Measurements from ENCODE around the gene IMMP2L.

IMMP2L gene

GRCh38 chr7:111571720-111572119, 9.4 kb upstream of the IMMP2L start:
- H3K36me3 ChIP-seq (ENCODE audit: insufficient read depth, low read length) = no peaks in the 10 kb centered on the region
- no peaks in the 10 kb centered on the region for H3K4me1 ChIP-seq (ENCODE audit: insufficient read depth, low read length)
- no peak overlapping the region for H3K9ac ChIP-seq (ENCODE audit: low read depth, low read length)
- no peaks in the 10 kb centered on the region for H3K9me3 ChIP-seq (ENCODE audit: control insufficient read depth, insufficient read depth, low read length)

- Histone ChIP-seq H3K9me3 (ENCODE audit: control insufficient read depth, insufficient read depth, low read length) (no peaks in the 10 kb centered on the region), H3K36me3 (ENCODE audit: insufficient read depth, low read length) (no peaks in the 10 kb centered on the region), H3K9ac (ENCODE audit: low read depth, low read length) (no peak overlapping the region), H3K4me1 (ENCODE audit: insufficient read depth, low read length) (no peaks in the 10 kb centered on the region)
These were observed 6.7 kb upstream of the IMMP2L start for GRCh38 chr7:111568870-111569462.

- H3K4me1 ChIP-seq (ENCODE audit: insufficient read depth, low read length) = no peaks in the 10 kb centered on the region
- no peak overlapping the region for H3K9ac ChIP-seq (ENCODE audit: low read depth, low read length)
- H3K36me3 ChIP-seq (ENCODE audit: insufficient read depth, low read length) = no peaks in the 10 kb centered on the region
- H3K9me3 ChIP-seq (ENCODE audit: control insufficient read depth, insufficient read depth, low read length) = no peaks in the 10 kb centered on the region
These were observed 6.1 kb upstream of the IMMP2L start for GRCh38 chr7:111568419-111568818.

GRCh38 chr7:111564078-111564477, 1.8 kb upstream of the IMMP2L start:
- peaks cover 10% of the 10 kb centered on the region for H3K4me1 ChIP-seq (ENCODE audit: insufficient read depth, low read length)
- H3K9ac ChIP-seq (ENCODE audit: low read depth, low read length) = no peak overlapping the region
- no peaks in the 10 kb centered on the region for H3K36me3 ChIP-seq (ENCODE audit: insufficient read depth, low read length)
- H3K9me3 ChIP-seq (ENCODE audit: control insufficient read depth, insufficient read depth, low read length) = no peaks in the 10 kb centered on the region

GRCh38 chr7:111561654-111561903, 713 bp downstream of the IMMP2L start:
- H3K9me3 ChIP-seq (ENCODE audit: control insufficient read depth, insufficient read depth, low read length) = no peaks in the 10 kb centered on the region
- H3K36me3 ChIP-seq (ENCODE audit: insufficient read depth, low read length) = peaks cover 3% of the 10 kb centered on the region; the same call in 1 of the 2 replicates
- H3K9ac ChIP-seq (ENCODE audit: low read depth, low read length) = peak overlapping the region; percentile 84
- peaks cover 10% of the 10 kb centered on the region for H3K4me1 ChIP-seq (ENCODE audit: insufficient read depth, low read length)

GRCh38 chr7:111560773-111561653, 1.3 kb downstream of the IMMP2L start:
- peaks cover 10% of the 10 kb centered on the region for H3K4me1 ChIP-seq (ENCODE audit: insufficient read depth, low read length)
- peaks cover 3% of the 10 kb centered on the region; the same call in 1 of the 2 replicates for H3K36me3 ChIP-seq (ENCODE audit: insufficient read depth, low read length)
- peak overlapping the region; percentile 84 for H3K9ac ChIP-seq (ENCODE audit: low read depth, low read length)
- H3K9me3 ChIP-seq (ENCODE audit: control insufficient read depth, insufficient read depth, low read length) = no peaks in the 10 kb centered on the region

GRCh38 chr7:111558991-111559390, 3.3 kb downstream of the IMMP2L start:
- Histone ChIP-seq H3K4me1 (ENCODE audit: insufficient read depth, low read length) (peaks cover 10% of the 10 kb centered on the region), H3K9ac (ENCODE audit: low read depth, low read length) (no peak overlapping the region), H3K36me3 (ENCODE audit: insufficient read depth, low read length) (peaks cover 3% of the 10 kb centered on the region; the same call in 1 of the 2 replicates), H3K9me3 (ENCODE audit: control insufficient read depth, insufficient read depth, low read length) (no peaks in the 10 kb centered on the region)

- H3K4me1 ChIP-seq (ENCODE audit: insufficient read depth, low read length) = peaks cover 10% of the 10 kb centered on the region
- no peak overlapping the region for H3K9ac ChIP-seq (ENCODE audit: low read depth, low read length)
- H3K36me3 ChIP-seq (ENCODE audit: insufficient read depth, low read length) = peaks cover 3% of the 10 kb centered on the region; the same call in 1 of the 2 replicates
- H3K9me3 ChIP-seq (ENCODE audit: control insufficient read depth, insufficient read depth, low read length) = no peaks in the 10 kb centered on the region
These were observed 5.3 kb downstream of the IMMP2L start for GRCh38 chr7:111556977-111557376.

GRCh38 chr7:111554086-111554485, 8.2 kb downstream of the IMMP2L start:
- Histone ChIP-seq H3K36me3 (ENCODE audit: insufficient read depth, low read length) (peaks cover 3% of the 10 kb centered on the region; the same call in 1 of the 2 replicates), H3K4me1 (ENCODE audit: insufficient read depth, low read length) (no peaks in the 10 kb centered on the region)

GRCh38 chr7:111541067-111541466, 21.2 kb downstream of the IMMP2L start:
- no peaks in the 10 kb centered on the region for H3K9me3 ChIP-seq (ENCODE audit: control insufficient read depth, insufficient read depth, low read length)
- H3K9ac ChIP-seq (ENCODE audit: low read depth, low read length) = no peak overlapping the region
- H3K36me3 ChIP-seq (ENCODE audit: insufficient read depth, low read length) = no peaks in the 10 kb centered on the region
- no peaks in the 10 kb centered on the region for H3K4me1 ChIP-seq (ENCODE audit: insufficient read depth, low read length)

More at GRCh38 chr7:111554086-111554485, 8.2 kb downstream of the IMMP2L start:
- H3K9ac ChIP-seq (ENCODE audit: low read depth, low read length) = no peak overlapping the region
- H3K9me3 ChIP-seq (ENCODE audit: control insufficient read depth, insufficient read depth, low read length) = no peaks in the 10 kb centered on the region

GRCh38 chr7:111540199-111540815, 22.0 kb downstream of the IMMP2L start:
- Histone ChIP-seq H3K36me3 (ENCODE audit: insufficient read depth, low read length) (no peaks in the 10 kb centered on the region), H3K4me1 (ENCODE audit: insufficient read depth, low read length) (no peaks in the 10 kb centered on the region), H3K9ac (ENCODE audit: low read depth, low read length) (no peak overlapping the region), H3K9me3 (ENCODE audit: control insufficient read depth, insufficient read depth, low read length) (no peaks in the 10 kb centered on the region)

- Histone ChIP-seq H3K36me3 (ENCODE audit: insufficient read depth, low read length) (no peaks in the 10 kb centered on the region), H3K4me1 (ENCODE audit: insufficient read depth, low read length) (no peaks in the 10 kb centered on the region), H3K9ac (ENCODE audit: low read depth, low read length) (no peak overlapping the region), H3K9me3 (ENCODE audit: control insufficient read depth, insufficient read depth, low read length) (no peaks in the 10 kb centered on the region)
These were observed 25.2 kb downstream of the IMMP2L start for GRCh38 chr7:111537134-111537533.

GRCh38 chr7:111535142-111535870, 27.0 kb downstream of the IMMP2L start:
- Histone ChIP-seq H3K4me1 (ENCODE audit: insufficient read depth, low read length) (no peaks in the 10 kb centered on the region), H3K9me3 (ENCODE audit: control insufficient read depth, insufficient read depth, low read length) (no peaks in the 10 kb centered on the region), H3K9ac (ENCODE audit: low read depth, low read length) (no peak overlapping the region), H3K36me3 (ENCODE audit: insufficient read depth, low read length) (no peaks in the 10 kb centered on the region)

- no peaks in the 10 kb centered on the region for H3K4me1 ChIP-seq (ENCODE audit: insufficient read depth, low read length)
- H3K9me3 ChIP-seq (ENCODE audit: control insufficient read depth, insufficient read depth, low read length) = no peaks in the 10 kb centered on the region
- no peak overlapping the region for H3K9ac ChIP-seq (ENCODE audit: low read depth, low read length)
- no peaks in the 10 kb centered on the region for H3K36me3 ChIP-seq (ENCODE audit: insufficient read depth, low read length)
These were observed 29.7 kb downstream of the IMMP2L start for GRCh38 chr7:111532625-111533024.
